Activated T-helper 1 cell treated with anti-CD3 and anti-CD28 coated beads, Interleukin-2, amount 50 U/mL, for 16 hours (primary cell): ENCODE measurements around the gene RANBP9.

Source experiments
- DNase-seq, 2 donors: peaks; one replicate each; pipeline ENCODE4 v3.0.0-alpha.2; 2020; ENCODE audit warnings: low read depth in 1 of 2, low spot score in 1 of 2

RANBP9 gene

GRCh38 chr6:13604546-13605416, 106.9 kb downstream of the RANBP9 start:
- no peak for DNase-seq

GRCh38 chr6:13604135-13604534, 107.5 kb downstream of the RANBP9 start:
- no peak for DNase-seq

GRCh38 chr6:13600036-13600435, 111.6 kb downstream of the RANBP9 start:
- DNase-seq = no peak

- DNase-seq = no peak
These were observed 114.6 kb downstream of the RANBP9 start for GRCh38 chr6:13597073-13597472.

DNA sequence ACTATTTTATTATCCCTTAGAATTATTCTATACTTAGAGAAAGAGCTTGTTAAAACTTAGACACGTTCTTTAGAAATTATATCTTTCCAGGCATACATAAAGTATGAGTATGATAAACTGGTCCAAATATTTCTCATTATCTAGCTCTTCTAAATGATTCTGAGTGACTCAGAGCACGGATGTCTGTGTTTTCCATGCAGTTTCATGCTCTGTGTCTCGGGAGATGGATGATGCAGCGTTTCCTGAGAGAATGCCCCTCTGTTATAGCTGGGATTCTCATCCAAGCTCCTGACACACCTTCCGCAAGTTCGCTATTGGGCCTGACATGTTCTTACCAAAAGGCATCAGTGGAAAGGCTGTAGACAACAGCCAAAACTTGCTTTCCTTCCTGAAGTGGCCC, 117.9 kb downstream of the RANBP9 start:
- DNase-seq = no peak

DNA sequence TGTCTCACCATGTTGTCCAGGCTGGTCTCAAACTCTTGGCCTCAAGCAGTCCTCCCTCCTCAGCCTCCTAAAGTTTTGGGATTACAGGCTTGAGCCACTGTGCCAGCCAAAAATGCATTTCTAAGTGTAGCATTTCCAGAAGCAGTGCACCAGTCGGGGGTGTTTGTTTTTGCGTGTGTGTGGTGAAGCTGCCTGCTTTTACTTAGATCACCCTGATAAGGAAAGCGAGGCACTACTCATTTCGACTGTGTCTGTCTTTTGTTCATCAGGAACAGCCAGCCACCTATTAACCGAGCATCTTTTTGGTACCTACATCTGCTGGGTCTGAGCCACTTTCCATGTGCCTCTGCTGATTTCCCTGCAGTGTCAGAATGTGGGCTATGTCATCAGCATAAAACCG, 118.5 kb downstream of the RANBP9 start:
- DNase-seq = no peak

- DNase-seq = no peak
These were observed 120.3 kb downstream of the RANBP9 start for GRCh38 chr6:13591205-13591921.

- DNase-seq = no peak
These were observed 121.0 kb downstream of the RANBP9 start for GRCh38 chr6:13590574-13591153.

- no peak for DNase-seq
These were observed 121.8 kb downstream of the RANBP9 start for GRCh38 chr6:13589801-13590200.

DNA sequence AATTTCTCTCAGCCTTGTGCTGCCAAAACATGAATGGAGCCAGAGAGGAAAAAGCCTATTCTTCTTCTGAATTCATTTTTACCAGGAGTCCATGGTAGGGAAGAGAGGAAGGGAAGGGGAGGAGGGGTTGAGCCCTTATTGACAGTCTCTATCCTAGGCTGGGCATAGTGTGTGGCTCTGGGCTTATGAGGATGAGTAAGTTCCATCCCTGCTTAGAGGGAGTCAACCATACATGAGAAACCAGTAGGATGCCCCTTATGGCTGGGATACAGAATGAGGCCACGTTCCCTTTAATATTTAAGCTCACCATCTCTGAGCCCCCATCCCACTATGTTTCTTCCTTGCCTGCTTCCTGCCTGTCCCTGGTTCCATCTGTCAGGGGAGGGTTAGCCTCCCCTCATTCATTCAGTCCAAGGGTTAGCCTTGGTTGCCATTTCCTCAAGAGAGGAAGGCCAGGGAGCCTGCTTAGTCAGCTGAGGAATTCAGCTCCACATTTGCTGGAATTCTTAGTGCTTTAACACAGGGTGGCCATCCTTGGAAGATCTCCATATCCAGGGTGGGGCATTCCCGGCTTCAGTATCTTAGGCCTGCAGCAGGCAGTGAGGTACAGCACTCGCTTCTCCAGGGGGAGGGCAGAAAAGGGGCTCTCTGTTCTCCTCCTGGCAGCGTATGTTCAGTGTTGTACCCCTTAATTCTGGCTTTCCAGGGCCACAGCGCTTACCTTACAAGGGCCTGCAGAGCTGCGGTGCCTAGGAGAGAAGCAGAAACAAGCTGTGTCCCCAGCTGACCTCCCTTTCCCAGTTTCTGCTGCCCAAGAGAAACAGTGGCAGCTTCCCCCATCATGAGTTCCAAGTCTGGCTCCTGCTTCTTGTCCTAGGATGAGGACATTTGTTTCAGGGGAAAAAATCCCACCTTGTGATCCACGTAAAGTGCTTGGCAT, 124.8 kb downstream of the RANBP9 start:
- no peak for DNase-seq

DNA sequence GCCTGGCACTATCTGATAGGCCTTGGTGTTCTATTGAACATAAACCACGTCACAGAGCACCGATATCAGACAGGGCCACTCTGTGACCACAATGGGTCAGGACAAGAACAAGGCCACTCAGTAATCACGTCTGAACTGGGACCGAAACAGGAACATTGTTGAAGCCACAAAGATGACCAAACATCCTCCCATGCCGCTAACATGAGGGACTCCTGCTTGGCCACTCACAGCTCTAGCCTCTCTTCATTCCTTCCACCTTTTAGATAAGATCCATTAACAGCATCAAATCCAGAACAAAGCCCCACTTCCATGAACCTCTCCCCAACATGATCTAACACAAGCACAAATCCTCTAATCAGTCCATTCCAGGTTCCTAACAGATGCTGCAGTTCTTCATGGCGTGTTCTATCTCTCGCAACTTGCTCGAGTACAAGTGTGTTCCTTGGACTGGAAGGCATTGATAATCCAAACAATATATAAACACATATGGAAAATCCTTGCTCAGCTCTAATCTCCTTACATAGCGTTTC, 129.9 kb downstream of the RANBP9 start:
- no peak for DNase-seq

GRCh38 chr6:13579911-13580310, 131.7 kb downstream of the RANBP9 start:
- no peak for DNase-seq

DNA sequence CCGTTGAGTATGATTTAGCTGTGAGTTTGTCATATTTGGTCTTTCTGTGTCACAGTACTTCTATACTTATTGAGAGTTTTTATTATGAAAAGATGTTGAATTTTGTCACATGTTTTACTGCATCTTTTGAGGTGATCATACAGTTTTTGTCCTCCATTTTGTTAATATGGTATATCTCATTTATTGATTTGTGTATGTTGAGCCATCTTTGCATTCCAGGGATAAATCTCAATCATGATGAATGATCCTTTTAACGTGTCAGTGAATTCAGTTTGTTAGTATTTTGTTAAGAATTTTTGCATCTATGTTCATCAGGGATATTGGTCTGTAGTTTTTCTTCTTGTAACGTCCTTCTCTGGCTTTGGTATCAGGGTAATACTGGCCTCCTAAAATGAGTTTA, 133.7 kb downstream of the RANBP9 start:
- no peak for DNase-seq

DNA sequence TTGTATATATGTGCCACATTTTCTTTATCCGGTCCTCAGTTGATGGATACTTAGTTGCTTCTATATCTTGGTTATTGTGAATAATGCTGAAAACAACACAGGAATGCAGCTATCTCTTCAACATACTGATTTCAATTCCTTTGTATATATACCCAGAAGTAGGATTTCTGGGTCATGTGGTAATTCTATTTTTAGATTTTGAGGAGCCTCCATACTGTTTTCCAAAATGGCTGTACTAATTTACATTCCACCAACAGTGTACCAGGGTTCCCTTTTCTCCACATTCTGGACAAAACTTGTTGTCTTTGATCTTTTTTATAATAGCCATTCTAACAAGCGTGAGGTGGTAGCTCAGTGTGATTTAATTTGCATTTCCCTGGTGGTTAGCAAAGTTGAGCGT, 135.6 kb downstream of the RANBP9 start:
- no peak for DNase-seq

DNA sequence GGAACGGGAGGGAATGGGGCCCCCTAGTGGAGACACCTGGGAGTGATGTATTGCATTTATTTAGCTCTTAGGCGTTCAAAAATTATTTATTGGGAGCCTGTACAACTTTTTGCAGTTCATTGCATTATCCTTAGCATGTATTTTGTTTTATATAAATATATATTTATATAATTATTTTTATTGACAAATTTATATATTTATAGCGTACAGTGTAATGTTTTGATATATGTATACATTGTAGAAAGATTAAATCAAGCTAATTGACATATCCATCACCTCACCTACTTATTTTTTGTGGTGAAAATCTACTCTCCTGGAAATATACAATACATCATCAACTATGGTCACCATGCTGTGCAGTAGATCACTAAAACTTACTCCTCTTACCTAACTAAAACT, 136.3 kb downstream of the RANBP9 start:
- no peak for DNase-seq

DNA sequence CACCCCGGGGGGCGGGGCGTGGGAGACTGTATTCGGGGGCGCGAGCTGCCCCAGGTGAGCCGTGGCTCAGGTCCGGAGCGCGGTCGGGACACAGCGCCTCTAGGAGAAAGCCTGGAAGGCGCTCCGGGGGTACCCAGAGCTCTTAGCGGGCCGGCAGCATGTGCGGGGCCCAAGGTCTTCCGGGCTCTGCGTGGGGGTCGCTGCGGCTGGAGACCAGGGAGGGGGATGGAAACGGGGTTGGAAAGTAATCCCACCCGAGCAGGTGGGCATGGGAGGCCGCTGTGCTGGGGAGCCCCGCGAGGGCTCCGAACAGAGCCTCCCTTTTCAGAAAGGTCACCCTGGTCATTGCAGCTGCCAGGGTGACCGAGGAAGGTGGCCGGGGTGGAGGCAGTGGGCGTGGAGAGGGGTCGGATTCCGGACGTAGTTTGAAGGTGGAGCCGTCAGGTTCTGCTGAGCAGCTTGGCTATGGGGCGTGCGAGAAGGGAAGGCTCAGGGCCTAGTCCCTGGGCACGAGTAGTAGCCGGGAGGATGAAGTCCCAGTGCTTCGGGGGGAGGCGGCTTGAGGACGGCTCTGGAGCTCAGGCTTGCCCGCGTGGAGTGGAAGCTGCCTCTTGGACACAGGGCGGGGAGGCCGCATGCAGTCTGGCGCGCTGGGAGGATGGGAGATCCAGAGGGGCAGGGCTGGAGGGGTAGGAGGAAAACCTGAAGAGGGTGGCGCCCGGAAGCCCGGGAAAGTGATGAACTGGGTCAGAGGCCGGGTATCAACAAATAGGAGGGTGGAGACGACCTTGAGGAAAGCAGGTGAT, 136.9 kb downstream of the RANBP9 start, which contains the start of gene SIRT5:
Gene SIRT5 (plus strand): TSS at position 31 of the 806 bp plus-strand sequence. CDS start 9,510 bp downstream, outside the sequence.
- DNase-seq = peak; percentile 47 to 57

- DNase-seq = peak; percentile 79 to 87
These were observed 137.5 kb downstream of the RANBP9 start for GRCh38 chr6:13574149-13574570.

DNA sequence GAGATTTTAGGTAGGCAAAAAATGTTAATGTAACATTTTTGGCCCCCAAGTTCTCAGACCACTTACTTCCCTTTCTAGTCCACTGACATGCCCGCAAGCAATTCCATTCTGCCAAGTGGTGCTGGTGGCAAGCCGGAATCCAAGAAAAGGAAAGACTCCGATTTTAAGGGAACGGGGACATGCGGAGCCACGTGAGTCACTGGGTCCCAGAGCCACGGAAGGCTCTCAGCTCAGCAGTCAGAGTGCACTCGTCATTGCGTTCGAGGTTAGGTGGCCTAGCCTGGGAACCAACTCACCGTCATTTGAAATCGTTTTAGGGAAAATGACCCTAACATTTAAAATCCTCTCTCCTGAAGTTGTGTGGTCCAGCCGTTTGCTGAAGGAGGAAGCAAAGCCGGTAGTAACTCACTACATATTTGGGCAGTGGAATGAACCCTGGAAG, 137.9 kb downstream of the RANBP9 start:
- DNase-seq = no peak

DNA sequence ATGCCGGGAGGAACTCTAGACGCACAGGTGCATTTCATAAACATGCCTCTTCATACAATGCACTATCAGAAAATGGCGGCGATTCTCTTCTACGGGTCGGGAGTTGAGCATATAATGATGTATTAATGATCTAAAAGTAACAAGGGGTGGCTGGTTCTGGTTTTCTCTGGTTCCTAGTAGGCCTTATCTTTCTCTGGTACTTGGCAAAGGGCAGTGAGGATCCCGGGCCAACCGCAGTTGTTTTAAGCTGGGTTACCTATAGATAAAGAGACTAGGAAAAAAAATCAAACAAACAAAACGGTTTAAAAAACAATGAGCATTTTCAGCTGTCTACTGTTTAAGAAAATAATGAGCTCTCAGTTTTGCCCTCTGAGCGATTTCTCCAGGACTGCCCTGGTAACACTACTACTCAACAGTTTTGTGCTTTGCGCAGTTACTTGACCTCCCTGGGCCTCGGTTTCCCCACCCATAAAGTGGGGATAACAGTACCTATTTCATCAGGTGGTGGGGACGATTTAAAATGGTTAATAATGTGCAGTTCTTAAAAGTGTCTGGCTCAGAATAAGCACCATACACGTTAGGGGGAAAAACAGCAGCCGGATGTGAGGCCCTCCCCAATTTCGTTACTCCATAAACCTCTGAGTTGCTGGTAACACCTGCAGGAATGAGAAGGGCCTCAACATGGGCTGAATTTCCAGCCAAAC, 138.5 kb downstream of the RANBP9 start:
- DNase-seq = no peak
